ENCODE results near the gene ASGR1.

DNA sequence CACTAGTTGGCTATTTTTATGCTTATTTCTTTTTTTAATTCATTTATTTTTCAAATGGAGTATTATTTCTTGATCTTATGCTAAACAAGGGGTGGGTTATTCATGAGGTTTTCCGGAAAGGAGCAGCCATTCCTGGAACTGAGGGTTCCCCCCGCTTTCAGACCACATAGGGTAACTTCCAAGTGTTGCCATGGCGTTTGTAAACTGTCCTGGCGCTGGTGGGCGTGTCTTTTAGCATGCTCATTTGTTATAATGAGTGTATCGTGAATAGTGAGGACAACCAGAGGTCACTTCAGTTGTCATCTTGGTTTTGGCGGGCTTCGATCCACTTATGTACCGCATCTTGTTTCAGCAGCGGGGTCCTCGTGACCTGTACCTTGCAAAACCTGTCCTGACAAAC lies 35.0 kb downstream of the ASGR1 start:
- TF ChIP-seq, protein P1, sequence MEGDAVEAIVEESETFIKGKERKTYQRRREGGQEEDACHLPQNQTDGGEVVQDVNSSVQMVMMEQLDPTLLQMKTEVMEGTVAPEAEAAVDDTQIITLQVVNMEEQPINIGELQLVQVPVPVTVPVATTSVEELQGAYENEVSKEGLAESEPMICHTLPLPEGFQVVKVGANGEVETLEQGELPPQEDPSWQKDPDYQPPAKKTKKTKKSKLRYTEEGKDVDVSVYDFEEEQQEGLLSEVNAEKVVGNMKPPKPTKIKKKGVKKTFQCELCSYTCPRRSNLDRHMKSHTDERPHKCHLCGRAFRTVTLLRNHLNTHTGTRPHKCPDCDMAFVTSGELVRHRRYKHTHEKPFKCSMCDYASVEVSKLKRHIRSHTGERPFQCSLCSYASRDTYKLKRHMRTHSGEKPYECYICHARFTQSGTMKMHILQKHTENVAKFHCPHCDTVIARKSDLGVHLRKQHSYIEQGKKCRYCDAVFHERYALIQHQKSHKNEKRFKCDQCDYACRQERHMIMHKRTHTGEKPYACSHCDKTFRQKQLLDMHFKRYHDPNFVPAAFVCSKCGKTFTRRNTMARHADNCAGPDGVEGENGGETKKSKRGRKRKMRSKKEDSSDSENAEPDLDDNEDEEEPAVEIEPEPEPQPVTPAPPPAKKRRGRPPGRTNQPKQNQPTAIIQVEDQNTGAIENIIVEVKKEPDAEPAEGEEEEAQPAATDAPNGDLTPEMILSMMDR (IDR thresholded peaks at IDR 0.05): no peak
- no peak for TF ChIP-seq SIN3A (IDR thresholded peaks at IDR 0.05; ENCODE audit: borderline replicate concordance, insufficient read depth, low read depth, low read length)
